Activated CD4-positive, alpha-beta memory T cell treated with anti-CD3 and anti-CD28 coated beads, Interleukin-2, amount 10 ng/mL, durations not matched to agents 7 days and 5 days (primary cell): Measurements from ENCODE around the gene SNPH. TPM values are rescaled to one million over a fixed set of nuclear protein-coding genes. Genes with fewer than 3 reads are reported as not detected.
"Not testable (repeated sequence)": the region's sequence is repeated elsewhere in the genome, so short reads cannot be mapped to it uniquely, and the experiment has no call there.

Experiments used
- CTCF ChIA-PET: fragments of 350-600 bp; sonication (Branson Sonifier 250); formaldehyde crosslinking; loops from one replicate; lab custom pipeline; 2021; ENCODE audit warnings: antibody characterized with exemption, inconsistent platforms; lab: Charles Lee
- POLR2A ChIA-PET: fragments of 350-600 bp; sonication (Branson Sonifier 250); formaldehyde crosslinking; loops from one replicate; lab custom pipeline; 2021; ENCODE audit warnings: antibody characterized with exemption; lab: Charles Lee
- DNase-seq: peaks from one replicate; pipeline ENCODE4 v3.0.0-alpha.2; 2020
- H3K27ac Mint-ChIP-seq: one replicate; pipeline ENCODE4 v1.8.0; 2021; ENCODE audit warnings: mild to moderate bottlenecking, mixed read lengths
- H3K27me3 Mint-ChIP-seq: one replicate; pipeline ENCODE4 v1.8.0; 2021; ENCODE audit warnings: mixed read lengths
- H3K36me3 Mint-ChIP-seq: one replicate; pipeline ENCODE4 v1.8.0; 2021; ENCODE audit warnings: low read depth, mixed read lengths
- H3K4me1 Mint-ChIP-seq: one replicate; pipeline ENCODE4 v1.8.0; 2021; ENCODE audit warnings: mixed read lengths
- H3K4me3 Mint-ChIP-seq: one replicate; pipeline ENCODE4 v1.8.0; 2021; ENCODE audit warnings: mild to moderate bottlenecking, mixed read lengths
- H3K9me3 Mint-ChIP-seq: one replicate; pipeline ENCODE4 v1.8.0; 2021; ENCODE audit warnings: mixed read lengths
- total RNA-seq, 2 experiments: library from RNA; stranded (reverse); gene quantifications; one replicate each; pipeline ENCODE4 v1.2.3, GENCODE V29; 2021

The SNPH gene
- total RNA-seq, 2 experiments from 2014 or later = 2.9 to 3.0 TPM

GRCh38 chr20:1335961-1336698, 70.0 kb downstream of the SNPH start:
- H3K4me3 Mint-ChIP-seq = no peak overlapping the region
- DNase-seq = peak; percentile 15

GRCh38 chr20:1336699-1337367, 70.7 kb downstream of the SNPH start:
- peak; percentile 11 for DNase-seq
- CTCF ChIA-PET = interaction anchor here (0.6 kb wide), 1 partner anchor 108 kb away, joined by 3 read pairs; no protein-coding TSS in a partner anchor

More at GRCh38 chr20:1335961-1336698, 70.0 kb downstream of the SNPH start:
- Mint-ChIP-seq H3K36me3 (peaks cover 10% of the 10 kb centered on the region), H3K27ac (no peak overlapping the region), H3K4me1 (peaks cover 33% of the 10 kb centered on the region), H3K9me3 (no peaks in the 10 kb centered on the region), H3K27me3 (no peaks in the 10 kb centered on the region)
- POLR2A ChIA-PET = interaction anchor here (1.6 kb wide), 1 partner anchor 11 kb away, joined by 7 read pairs; no protein-coding TSS in a partner anchor
- CTCF ChIA-PET = interaction anchor here (0.6 kb wide), 1 partner anchor 108 kb away, joined by 3 read pairs; no protein-coding TSS in a partner anchor

GRCh38 chr20:1337441-1337840, 71.3 kb downstream of the SNPH start:
- CTCF ChIA-PET = no interaction called here
- no peak for DNase-seq
- H3K27ac Mint-ChIP-seq = no peak overlapping the region
- no peaks in the 10 kb centered on the region for H3K9me3 Mint-ChIP-seq
- H3K4me1 Mint-ChIP-seq = peaks cover 23% of the 10 kb centered on the region
- peaks cover 6% of the 10 kb centered on the region for H3K36me3 Mint-ChIP-seq
- H3K4me3 Mint-ChIP-seq = no peak overlapping the region
- H3K27me3 Mint-ChIP-seq = no peaks in the 10 kb centered on the region
- POLR2A ChIA-PET = no interaction called here

More at GRCh38 chr20:1336699-1337367, 70.7 kb downstream of the SNPH start:
- POLR2A ChIA-PET = interaction anchor here (1.6 kb wide), 1 partner anchor 11 kb away, joined by 7 read pairs; no protein-coding TSS in a partner anchor
- H3K27me3 Mint-ChIP-seq = no peaks in the 10 kb centered on the region
- H3K9me3 Mint-ChIP-seq = no peaks in the 10 kb centered on the region
- H3K36me3 Mint-ChIP-seq = peaks cover 7% of the 10 kb centered on the region
- H3K4me3 Mint-ChIP-seq = no peak overlapping the region
- peaks cover 29% of the 10 kb centered on the region for H3K4me1 Mint-ChIP-seq
- peak overlapping the region; percentile 21 for H3K27ac Mint-ChIP-seq

- H3K36me3 Mint-ChIP-seq = no peaks in the 10 kb centered on the region
- DNase-seq = peak; percentile 11
- no peak overlapping the region for H3K4me3 Mint-ChIP-seq
- CTCF ChIA-PET = no interaction called here
- H3K9me3 Mint-ChIP-seq = no peaks in the 10 kb centered on the region
- H3K27me3 Mint-ChIP-seq = no peaks in the 10 kb centered on the region
- peaks cover 16% of the 10 kb centered on the region for H3K4me1 Mint-ChIP-seq
- no peak overlapping the region for H3K27ac Mint-ChIP-seq
- POLR2A ChIA-PET = no interaction called here
Measured at GRCh38 chr20:1338096-1338495, 72.0 kb downstream of the SNPH start.

GRCh38 chr20:1338801-1339200, 72.7 kb downstream of the SNPH start:
- Mint-ChIP-seq H3K36me3 (no peaks in the 10 kb centered on the region), H3K27me3 (no peaks in the 10 kb centered on the region), H3K4me1 (peaks cover 14% of the 10 kb centered on the region), H3K27ac (no peak overlapping the region), H3K9me3 (no peaks in the 10 kb centered on the region), H3K4me3 (no peak overlapping the region)
- POLR2A ChIA-PET = interaction anchor here (1.6 kb wide), 1 partner anchor 14 kb away, joined by 8 read pairs; no protein-coding TSS in a partner anchor
- CTCF ChIA-PET = no interaction called here
- DNase-seq = no peak

- no peaks in the 10 kb centered on the region for H3K27me3 Mint-ChIP-seq
- DNase-seq = peak; percentile 11
- CTCF ChIA-PET = no interaction called here
- H3K4me3 Mint-ChIP-seq = no peak overlapping the region
- H3K9me3 Mint-ChIP-seq = no peaks in the 10 kb centered on the region
- H3K27ac Mint-ChIP-seq = no peak overlapping the region
- H3K4me1 Mint-ChIP-seq = peaks cover 18% of the 10 kb centered on the region
- peaks cover 10% of the 10 kb centered on the region for H3K36me3 Mint-ChIP-seq
- POLR2A ChIA-PET = no interaction called here
Measured at GRCh38 chr20:1341561-1342265, 75.6 kb downstream of the SNPH start.

GRCh38 chr20:1343446-1344124, 77.5 kb downstream of the SNPH start:
- POLR2A ChIA-PET, DNase-seq, H3K4me3 Mint-ChIP-seq, H3K9me3 Mint-ChIP-seq, H3K27me3 Mint-ChIP-seq, H3K27ac Mint-ChIP-seq, CTCF ChIA-PET: not testable (repeated sequence)
- Mint-ChIP-seq H3K4me1 (peaks cover 26% of the 10 kb centered on the region), H3K36me3 (peaks cover 23% of the 10 kb centered on the region)

- ChIA-PET CTCF (interaction anchor here (0.7 to 1.4 kb wide), 2 partner anchors 15 to 18 kb away, joined by 3 read pairs; no protein-coding TSS in a partner anchor), POLR2A (interaction anchor here (0.7 to 1.5 kb wide), 3 partner anchors 13 to 46 kb away, joined by 3 to 6 read pairs (median 3); no protein-coding TSS in a partner anchor)
- H3K27ac Mint-ChIP-seq = no peak overlapping the region
- peaks cover 32% of the 10 kb centered on the region for H3K36me3 Mint-ChIP-seq
- no peak overlapping the region for H3K4me3 Mint-ChIP-seq
- H3K4me1 Mint-ChIP-seq = peaks cover 26% of the 10 kb centered on the region
- DNase-seq = no peak
- no peaks in the 10 kb centered on the region for H3K27me3 Mint-ChIP-seq
- H3K9me3 Mint-ChIP-seq = peaks cover 12% of the 10 kb centered on the region
Measured at GRCh38 chr20:1345030-1345755, 79.1 kb downstream of the SNPH start.

- peaks cover 15% of the 10 kb centered on the region for H3K9me3 Mint-ChIP-seq
- peaks cover 26% of the 10 kb centered on the region for H3K4me1 Mint-ChIP-seq
- H3K27ac Mint-ChIP-seq = no peak overlapping the region
- DNase-seq = no peak
- POLR2A ChIA-PET = interaction anchor here (1.3 to 1.5 kb wide), 2 partner anchors 12 to 46 kb away, joined by 3 to 6 read pairs; no protein-coding TSS in a partner anchor
- no peaks in the 10 kb centered on the region for H3K27me3 Mint-ChIP-seq
- CTCF ChIA-PET = interaction anchor here (1.4 kb wide), 1 partner anchor 18 kb away, joined by 3 read pairs; no protein-coding TSS in a partner anchor
- H3K36me3 Mint-ChIP-seq = peaks cover 37% of the 10 kb centered on the region
- H3K4me3 Mint-ChIP-seq = no peak overlapping the region
Measured at GRCh38 chr20:1345756-1346093, 79.6 kb downstream of the SNPH start.

GRCh38 chr20:1346315-1346969, 80.3 kb downstream of the SNPH start:
- Mint-ChIP-seq H3K27me3 (no peaks in the 10 kb centered on the region), H3K4me3 (no peak overlapping the region), H3K9me3 (peaks cover 18% of the 10 kb centered on the region), H3K4me1 (peaks cover 26% of the 10 kb centered on the region), H3K36me3 (peaks cover 44% of the 10 kb centered on the region), H3K27ac (peak overlapping the region; percentile 27)
- ChIA-PET CTCF (interaction anchor here (1.4 kb wide), 1 partner anchor 19 kb away, joined by 3 read pairs; no protein-coding TSS in a partner anchor), POLR2A (interaction anchor here (1.3 kb wide), 1 partner anchor 45 kb away, joined by 3 read pairs; no protein-coding TSS in a partner anchor)
- DNase-seq = no peak

GRCh38 chr20:1353956-1354355, 87.9 kb downstream of the SNPH start:
- H3K36me3 Mint-ChIP-seq = peaks cover 84% of the 10 kb centered on the region
- no peak overlapping the region for H3K4me3 Mint-ChIP-seq
- no peaks in the 10 kb centered on the region for H3K27me3 Mint-ChIP-seq
- POLR2A ChIA-PET = no interaction called here
- H3K27ac Mint-ChIP-seq = no peak overlapping the region
- H3K4me1 Mint-ChIP-seq = peaks cover 19% of the 10 kb centered on the region
- peaks cover 25% of the 10 kb centered on the region for H3K9me3 Mint-ChIP-seq
- CTCF ChIA-PET = no interaction called here
- DNase-seq = no peak
